HCEC 1CT (cell line): ENCODE measurements around the gene CNTN4.

Experiments used
- DNase-seq: peaks from one replicate; pipeline ENCODE4 v3.0.0-alpha.2; 2017

CNTN4 gene

GRCh38 chr3:2628117-2628516, 529.5 kb downstream of the CNTN4 start:
- no peak for DNase-seq

GRCh38 chr3:2635511-2635910, 536.8 kb downstream of the CNTN4 start:
- DNase-seq: no peak

GRCh38 chr3:2643606-2644005, 544.9 kb downstream of the CNTN4 start:
- DNase-seq: no peak

DNA sequence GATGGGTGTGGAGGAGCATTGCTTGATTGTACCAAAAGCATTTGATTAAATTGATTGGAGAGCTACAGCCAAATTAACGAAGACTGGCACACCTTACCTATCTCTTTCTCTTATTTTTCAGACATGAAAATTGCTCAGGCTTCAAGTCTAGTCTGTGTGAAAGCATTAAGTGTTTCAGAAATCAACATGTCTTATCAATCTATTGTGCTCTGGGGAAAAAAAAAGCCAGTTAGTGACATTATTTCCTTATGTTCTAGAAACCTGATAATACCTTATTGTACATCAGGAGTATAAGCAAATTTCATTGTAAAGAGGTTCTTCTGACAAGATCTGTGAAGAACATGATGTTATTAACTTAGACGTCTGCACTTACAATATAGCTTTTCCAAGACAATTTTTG, 546.3 kb downstream of the CNTN4 start:
- DNase-seq: no peak

DNA sequence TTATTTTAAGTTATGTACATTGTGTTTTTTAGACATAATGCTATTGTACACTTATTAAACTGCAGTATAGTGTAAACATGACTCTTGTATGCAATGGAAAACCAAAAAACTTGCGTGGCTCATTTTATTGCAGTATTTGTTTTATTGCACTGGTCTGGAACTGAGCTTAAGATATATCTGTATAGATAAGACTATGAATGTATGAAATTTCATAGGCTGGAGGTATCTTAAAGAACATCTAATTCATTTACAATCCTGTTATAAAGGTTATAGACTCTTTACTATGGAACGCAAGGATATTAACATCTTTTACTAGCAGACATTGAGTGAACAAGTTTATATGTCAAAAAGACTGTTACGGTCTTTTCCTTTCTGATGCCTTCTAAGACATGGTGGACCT, 552.1 kb downstream of the CNTN4 start:
- DNase-seq: no peak

DNA sequence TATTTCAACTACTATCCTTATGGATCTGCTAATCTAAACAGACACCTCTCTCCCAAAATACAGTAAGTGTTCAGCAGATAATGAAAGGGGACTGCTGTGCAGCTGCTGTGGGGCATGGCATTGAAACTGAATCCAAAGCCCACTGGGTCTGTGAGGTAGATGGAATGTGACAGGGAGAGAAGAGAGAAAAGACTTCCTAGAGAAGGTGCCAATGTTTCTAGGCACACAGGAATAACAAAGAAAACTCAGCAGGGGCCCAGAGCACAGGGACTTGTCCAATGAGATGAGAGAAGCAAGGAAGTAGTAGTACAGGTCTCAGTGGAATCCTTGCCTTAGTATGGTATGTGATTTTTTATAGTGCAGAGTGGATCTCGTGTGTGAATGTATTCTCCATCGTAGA, 553.7 kb downstream of the CNTN4 start:
- DNase-seq: no peak

DNA sequence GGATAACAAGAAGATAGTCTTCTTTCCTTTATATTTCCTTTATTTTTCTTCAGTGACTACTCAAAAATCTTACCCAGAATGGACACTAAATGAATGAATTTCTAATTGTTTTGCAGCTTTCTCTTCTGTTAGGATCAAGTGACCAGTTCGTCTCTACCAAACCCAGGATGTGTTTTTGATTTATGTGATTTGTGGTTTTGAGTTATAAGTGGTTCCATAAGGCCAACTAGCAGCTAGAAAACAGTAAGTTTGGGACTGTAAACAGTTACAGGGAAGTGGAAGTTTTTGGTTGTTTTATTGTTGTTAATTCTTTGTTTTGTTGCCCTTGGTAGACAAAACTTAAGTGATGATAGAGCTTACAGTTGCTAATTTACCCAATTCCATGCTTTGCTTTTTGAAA, 555.0 kb downstream of the CNTN4 start:
- peak; percentile 44 for DNase-seq

DNA sequence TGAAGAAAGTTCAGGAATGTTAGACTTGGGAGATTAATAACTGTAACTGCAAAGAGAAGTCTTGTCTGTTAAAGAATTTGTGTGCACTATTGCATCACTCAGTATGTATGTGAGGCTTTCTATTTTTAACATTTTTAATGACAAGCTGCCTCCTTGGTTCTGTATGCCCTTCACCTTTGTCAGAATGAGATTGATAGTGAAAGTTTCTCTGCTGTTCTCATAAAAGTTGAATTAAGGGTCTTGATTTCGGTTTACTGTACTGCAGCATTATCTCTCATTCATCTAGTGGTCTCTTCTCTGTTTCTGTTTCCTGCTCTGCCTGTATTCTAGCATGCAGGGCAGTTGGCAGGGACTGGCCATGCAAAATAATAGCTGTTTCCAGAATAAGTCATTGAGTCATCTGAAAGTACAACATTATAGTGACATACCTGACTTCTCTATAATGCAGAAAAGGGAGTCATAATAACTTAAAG, 556.6 kb downstream of the CNTN4 start:
- DNase-seq: peak; percentile 28

GRCh38 chr3:2656806-2657777, 558.4 kb downstream of the CNTN4 start:
- peak; percentile 85 for DNase-seq

DNA sequence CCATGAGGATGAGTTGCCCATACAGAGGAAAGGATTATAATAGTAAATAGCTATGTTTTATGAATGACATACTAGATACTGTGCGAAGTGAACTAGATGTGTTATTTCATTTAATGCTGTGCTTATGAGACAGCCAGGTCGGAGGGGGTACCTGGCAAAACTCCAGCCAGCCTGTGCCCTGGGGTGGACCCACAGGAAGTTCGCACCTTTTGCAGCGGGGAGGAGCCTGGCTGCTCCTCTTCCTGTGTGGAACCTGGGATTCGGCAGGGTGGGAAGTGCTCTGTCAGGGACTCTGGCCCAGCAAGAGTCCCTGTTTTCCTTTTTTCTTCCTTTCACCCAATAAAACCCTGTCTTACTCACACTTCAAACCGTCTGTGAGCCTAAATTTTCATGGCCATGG, 559.3 kb downstream of the CNTN4 start:
- no peak for DNase-seq

- peak; percentile 69 for DNase-seq
Observed at GRCh38 chr3:2659896-2660295, 561.2 kb downstream of the CNTN4 start.

DNA sequence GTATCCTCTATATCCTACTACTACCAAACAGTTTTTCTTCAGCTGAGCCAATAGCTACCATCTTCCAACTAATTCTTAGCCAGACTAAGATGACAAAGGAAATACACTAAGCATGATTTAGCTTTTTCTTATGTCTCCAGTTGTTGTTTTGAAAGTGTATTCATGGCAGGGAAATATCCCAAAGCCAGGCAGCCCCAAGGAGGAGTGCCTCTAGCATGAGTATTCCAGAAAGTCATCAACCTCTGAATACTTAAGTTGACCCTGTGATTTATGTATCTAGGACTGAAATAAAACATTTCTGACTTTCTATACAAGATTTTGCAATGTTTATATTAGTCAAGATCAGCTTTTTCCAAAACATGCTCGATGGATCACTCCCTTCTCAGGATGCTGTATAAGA, 562.4 kb downstream of the CNTN4 start:
- DNase-seq: peak; percentile 86

DNA sequence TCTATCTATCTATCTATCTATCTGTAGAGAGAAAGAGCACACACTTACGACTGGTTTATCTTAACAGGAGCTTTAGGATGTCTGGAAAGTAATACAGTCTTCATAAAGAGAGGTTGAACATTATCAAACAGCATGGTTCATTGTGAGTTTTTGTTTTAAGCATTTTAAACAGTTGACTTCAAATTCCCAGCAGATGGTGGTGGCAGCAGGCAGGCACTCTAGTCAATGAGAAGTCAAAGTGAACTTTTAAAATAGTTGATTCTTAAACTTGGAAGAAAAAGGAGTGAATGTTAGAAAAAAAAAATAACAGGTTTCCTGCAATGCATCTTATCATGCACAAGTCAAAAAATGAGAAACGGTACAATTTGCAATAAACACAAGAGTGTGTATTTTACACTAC, 578.8 kb downstream of the CNTN4 start:
- no peak for DNase-seq

GRCh38 chr3:2680236-2680635, 581.6 kb downstream of the CNTN4 start:
- no peak for DNase-seq

DNA sequence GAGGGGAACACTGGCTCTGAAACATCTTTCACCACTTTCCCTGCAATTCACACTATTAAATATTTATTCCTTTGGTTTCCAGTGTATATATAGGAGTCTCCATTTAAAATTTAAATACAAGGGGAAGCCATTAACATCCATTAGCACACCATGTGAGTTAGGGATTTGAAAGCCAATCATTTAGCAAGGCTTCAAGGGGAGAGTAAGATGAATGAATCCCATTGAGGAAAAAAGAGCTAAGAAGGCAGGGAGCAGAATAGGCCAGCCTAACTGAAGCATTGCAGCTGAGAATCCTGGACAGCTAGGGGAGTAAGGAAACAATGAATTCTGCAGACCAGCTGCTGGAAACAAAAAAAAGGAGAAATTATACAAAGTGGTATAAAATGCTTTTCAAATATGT, 585.4 kb downstream of the CNTN4 start:
- DNase-seq: no peak

GRCh38 chr3:2686816-2687502, 588.3 kb downstream of the CNTN4 start:
- DNase-seq: no peak

- DNase-seq: no peak
Observed at GRCh38 chr3:2697589-2697988, 598.9 kb downstream of the CNTN4 start.

DNA sequence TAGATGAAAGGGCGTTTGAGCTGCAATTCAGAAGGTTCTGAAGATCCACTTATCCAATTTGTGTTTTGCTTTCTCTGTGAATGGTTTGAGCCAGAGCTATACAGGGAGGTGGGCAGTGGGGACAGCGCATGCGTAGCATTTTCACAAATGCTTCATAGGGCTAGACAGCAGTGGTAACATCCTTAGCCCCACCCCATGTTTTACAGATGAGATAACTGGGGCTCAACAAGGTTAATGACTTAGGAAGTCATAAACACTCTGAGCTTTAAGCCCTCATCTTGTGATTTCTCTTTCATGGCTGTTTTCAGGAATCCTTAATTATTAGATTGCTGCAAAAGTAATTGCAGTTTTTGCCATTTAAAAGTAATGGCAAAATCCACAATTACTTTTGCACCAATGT, 602.8 kb downstream of the CNTN4 start:
- DNase-seq: no peak

GRCh38 chr3:2706144-2706835, 607.6 kb downstream of the CNTN4 start:
- DNase-seq: no peak

DNA sequence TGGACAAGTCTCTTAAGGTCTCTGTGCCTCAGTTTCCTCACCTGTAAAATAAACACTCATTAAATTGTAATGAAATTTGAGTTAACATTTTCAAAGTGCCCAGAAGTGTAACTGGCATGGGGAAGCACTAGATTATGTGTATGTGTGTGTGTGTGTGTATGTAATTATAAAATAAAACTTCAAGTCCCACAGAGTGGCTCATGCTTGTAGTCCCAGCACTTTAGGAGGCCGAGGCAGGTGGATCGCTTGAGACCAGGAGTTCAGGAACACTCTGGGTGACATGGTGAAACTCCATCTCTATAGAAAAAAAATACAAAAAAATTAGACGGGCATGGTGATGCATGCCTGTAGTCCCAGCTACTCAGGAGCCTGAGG, 608.2 kb downstream of the CNTN4 start:
- no peak for DNase-seq

GRCh38 chr3:2711081-2711480, 612.4 kb downstream of the CNTN4 start:
- DNase-seq: no peak

DNA sequence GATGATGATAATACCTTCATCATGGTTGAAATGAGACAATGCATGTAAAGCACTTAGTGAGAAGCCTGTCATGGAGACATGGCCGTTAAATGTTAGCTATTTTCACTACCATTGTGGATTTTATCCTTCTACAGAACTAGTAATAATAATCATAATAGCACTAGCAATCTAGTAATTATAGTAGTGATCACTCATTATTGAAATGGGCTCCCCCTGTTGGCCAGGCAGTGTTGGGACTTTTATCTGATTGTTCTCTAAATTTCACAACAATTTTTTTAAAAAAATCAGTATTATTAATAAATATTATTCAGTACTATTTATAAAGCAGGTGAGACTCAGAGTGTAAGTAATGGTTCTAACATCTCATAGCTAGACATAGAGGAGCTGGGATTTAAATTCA, 615.3 kb downstream of the CNTN4 start:
- DNase-seq: no peak

DNA sequence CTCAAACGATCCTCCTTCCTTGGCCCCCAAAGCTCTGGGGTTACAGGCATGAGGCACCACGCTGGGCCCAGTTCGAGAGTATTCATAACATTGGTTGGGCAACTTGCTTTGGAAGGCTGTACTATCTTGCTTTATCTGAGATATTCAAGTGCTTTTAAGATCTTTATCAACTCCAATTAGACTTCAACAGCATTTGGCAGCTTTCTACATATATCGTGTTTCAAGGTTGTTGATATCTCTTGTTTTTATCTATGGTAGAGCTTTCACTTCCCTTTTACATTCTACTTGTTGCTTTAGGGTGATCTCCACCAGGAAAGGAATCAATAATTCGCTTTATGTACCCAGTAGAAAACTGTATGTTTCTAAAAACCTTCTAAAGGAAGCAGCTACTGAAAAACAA, 616.2 kb downstream of the CNTN4 start:
- no peak for DNase-seq

DNA sequence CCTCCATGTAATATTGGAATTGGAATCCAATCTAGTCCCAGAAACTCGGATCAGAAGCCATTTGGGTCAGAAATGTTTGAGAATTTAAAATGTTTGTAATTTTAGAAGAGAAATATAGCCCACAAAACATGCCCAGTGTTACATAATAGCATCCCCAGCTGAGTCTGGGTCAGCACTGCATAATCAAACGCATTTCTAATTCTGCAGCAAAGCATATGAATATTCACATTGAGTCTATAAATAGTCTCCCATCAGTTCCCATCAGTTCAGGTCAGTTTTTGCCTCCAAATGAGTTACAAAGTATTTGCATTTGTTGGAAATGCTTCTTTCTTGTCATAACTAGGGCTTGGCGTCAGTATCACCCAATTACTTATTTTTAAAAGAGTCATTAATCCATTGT, 628.4 kb downstream of the CNTN4 start:
- no peak for DNase-seq
